ENCODE measurements around the gene SEMA4A. TPM values are rescaled to one million over a fixed set of nuclear protein-coding genes. Genes with fewer than 3 reads are reported as not detected.

SEMA4A gene
- total and polyA plus RNA-seq, 9 of the 15 experiments (the other 6 are each of a cell fraction or from before 2014, with no cell fraction given), result 0.04 to 1.7 (median 0.45) TPM

DNA sequence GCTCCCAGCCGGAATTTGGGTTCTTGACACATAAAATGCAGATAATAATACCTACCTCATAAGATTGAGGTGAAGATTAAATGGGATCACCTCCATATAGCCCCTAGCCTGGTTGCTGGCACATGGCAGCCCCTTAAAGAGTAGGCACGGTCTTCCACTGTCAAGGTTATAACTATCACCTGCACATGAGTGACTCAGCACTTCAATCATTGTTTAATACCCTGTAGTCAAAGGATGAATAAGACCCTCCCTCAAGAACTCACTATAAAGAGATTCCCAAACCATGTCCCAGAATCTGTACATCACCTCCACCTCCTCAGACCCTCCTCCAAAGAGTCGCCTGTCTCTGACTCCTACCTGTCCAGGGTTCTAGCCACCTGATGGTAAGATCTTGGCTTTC, 45.3 kb upstream of the SEMA4A start:
- no peaks in the 10 kb centered on the region for H3K36me3 ChIP-seq (ENCODE audit: control insufficient read depth, insufficient read depth, low read length)
- ATAC-seq (no peak), FAIRE-seq (no peak), DNase-seq (ENCODE audit: extremely low read depth in 1 of 4, low spot score in 3 of 4) (no peak)
- no peaks in the 10 kb centered on the region for H3K9me3 ChIP-seq (replicated peaks; ENCODE audit: control insufficient read depth, insufficient read depth, low read depth, low read length)
- H3K4me2 ChIP-seq (ENCODE audit: insufficient read depth, low read length), result no peak overlapping the region
- H3K27me3 ChIP-seq (ENCODE audit: control insufficient read depth in 2 of 2, insufficient read depth in 2 of 2, low read length in 2 of 2), result no peaks in the 10 kb centered on the region
- intact Hi-C loops (cut with micrococcal nuclease) (no loop called here), in situ Hi-C loops (cut with MboI) (no loop called here)
- ChIA-PET CTCF (ENCODE audit: low intra/inter-chr PET ratio) (no interaction called here), POLR2A (interaction anchor here (0.6 to 12.5 kb wide), 3 partner anchors 9 to 198 kb away, joined by 3 to 164 read pairs (median 8); partner anchors contain the start of gene LMNA)
- no peak overlapping the region for H3K9ac ChIP-seq (ENCODE audit: insufficient read depth in 1 of 2, low read depth in 2 of 2, low read length in 2 of 2)
- BruUV-seq (replicated peaks), result no TSS peak
- no peak overlapping the region for H3K4me3 ChIP-seq
- TF ChIP-seq, protein P1, sequence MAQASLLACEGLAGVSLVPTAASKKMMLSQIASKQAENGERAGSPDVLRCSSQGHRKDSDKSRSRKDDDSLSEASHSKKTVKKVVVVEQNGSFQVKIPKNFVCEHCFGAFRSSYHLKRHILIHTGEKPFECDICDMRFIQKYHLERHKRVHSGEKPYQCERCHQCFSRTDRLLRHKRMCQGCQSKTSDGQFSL (CRISPR knock-in tag; IDR thresholded peaks at IDR 0.05), result no peak
- TF ChIP-seq, protein P1 (tag; IDR thresholded peaks at IDR 0.05), result no peak
- TF ChIP-seq SMC3 (conservative IDR thresholded peaks at IDR 0.05; ENCODE audit: insufficient read depth, low read depth, low read length), result no peak
- TF ChIP-seq FOSL1 (tag; conservative IDR thresholded peaks at IDR 0.05), result no peak
- no peak for TF ChIP-seq HDAC6 (IDR thresholded peaks at IDR 0.05; ENCODE audit: low read depth, low read length)
- TF ChIP-seq GTF2E2 (tag; IDR thresholded peaks at IDR 0.05), result no peak
- no peak for TF ChIP-seq ZNF57 (CRISPR knock-in tag; IDR thresholded peaks at IDR 0.05)
- peak; percentile 38; the same call in 1 of the 2 replicates for TF ChIP-seq MAFG (tag; conservative IDR thresholded peaks at IDR 0.05)
- TF ChIP-seq NEUROD1 (IDR thresholded peaks at IDR 0.05; ENCODE audit: borderline replicate concordance, low read depth, low read length, partially characterized antibody), result no peak
- no peak for TF ChIP-seq EWSR1 (IDR thresholded peaks at IDR 0.05; ENCODE audit: borderline replicate concordance, low read depth, partially characterized antibody)
- TF ChIP-seq C11orf30 (IDR thresholded peaks at IDR 0.05; ENCODE audit: low read depth), result peak; percentile 38; the same call in 1 of the 2 replicates
- TF ChIP-seq, protein P2, sequence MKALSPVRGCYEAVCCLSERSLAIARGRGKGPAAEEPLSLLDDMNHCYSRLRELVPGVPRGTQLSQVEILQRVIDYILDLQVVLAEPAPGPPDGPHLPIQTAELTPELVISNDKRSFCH (CRISPR knock-in tag; IDR thresholded peaks at IDR 0.05), result no peak
- TF ChIP-seq, protein P2 (tag; IDR thresholded peaks at IDR 0.05), result no peak
- peak; percentile 36; the same call in 1 of the 2 replicates for TF ChIP-seq NFE2L1 (tag; IDR thresholded peaks at IDR 0.05; ENCODE audit: borderline replicate concordance, low read depth)
- TF ChIP-seq NFE2 (IDR thresholded peaks at IDR 0.05; ENCODE audit: low read depth), result peak; percentile 53; the same call in 1 of the 2 replicates
- no peak for TF ChIP-seq YY1 (IDR thresholded peaks at IDR 0.05; ENCODE audit: borderline replicate concordance in 1 of 3, control insufficient read depth in 1 of 3, extremely low read depth in 1 of 3, insufficient read depth in 3 of 3, insufficient read length in 1 of 3, insufficient replicate concordance in 2 of 3, low read depth in 1 of 3, low read length in 2 of 3)
- TF ChIP-seq ZNF316 (IDR thresholded peaks at IDR 0.05), result 0 out of 2 replicates have a peak, but pooled peaks have one; percentile 15
- TF ChIP-seq ATF1 (CRISPR knock-in tag; IDR thresholded peaks at IDR 0.05), result no peak
- no peak for TF ChIP-seq ATF1 (tag; IDR thresholded peaks at IDR 0.05)
- TF ChIP-seq NR3C1 (CRISPR knock-in tag; IDR thresholded peaks at IDR 0.05), result no peak
- no peak for TF ChIP-seq SMAD3 (CRISPR knock-in tag; conservative IDR thresholded peaks at IDR 0.05)
- TF ChIP-seq PCBP1 (IDR thresholded peaks at IDR 0.05; ENCODE audit: low read depth, low read length, poor library complexity, severe bottlenecking), result no peak
- TF ChIP-seq SMARCC2 (IDR thresholded peaks at IDR 0.05; ENCODE audit: low read depth), result no peak
- H3K4me1 ChIP-seq (replicated peaks in 1 of 2; ENCODE audit: control insufficient read depth in 2 of 2, insufficient read depth in 2 of 2, low read length in 2 of 2), result peaks cover 33 to 47% of the 10 kb centered on the region in 2 experiments
- peaks cover 4% of the 10 kb centered on the region; the same call in 1 of the 3 replicates for H3K79me2 ChIP-seq (ENCODE audit: control insufficient read depth, insufficient read depth, low read length)
- WGBS (ENCODE audit: insufficient coverage, low coverage, missing lambda C conversion rate), result 64% methylated on average over 3 of the region's 3 CpGs
- H3K27ac ChIP-seq (ENCODE audit: extremely low read depth, low read depth, low read length), result no peak overlapping the region
- no peak overlapping the region for H2AFZ ChIP-seq (ENCODE audit: low read depth, low read length)
- H4K20me1 ChIP-seq (replicated peaks; ENCODE audit: control insufficient read depth, insufficient read depth, low read length), result no peaks in the 10 kb centered on the region
- H3K9me1 ChIP-seq (ENCODE audit: control insufficient read depth, insufficient read depth, low read length), result peaks cover 7% of the 10 kb centered on the region
